Effector memory CD4-positive, alpha-beta T cell (primary cell): ENCODE data around the gene KIAA1191.

Experiments
- DNase-seq, 3 donors: peaks; one replicate each; pipeline ENCODE4 v3.0.0-alpha.2; 2020
- H3K27ac ChIP-seq: 2 replicates; pipeline ENCODE4 v1.7.0; 2013; ENCODE audit warnings: mild to moderate bottlenecking, low read length, moderate library complexity; ENCODE audit not compliant: insufficient read depth, poor library complexity, severe bottlenecking
- H3K27me3 ChIP-seq: replicated peaks from 2 replicates; pipeline ENCODE4 v1.7.0; 2013; ENCODE audit warnings: mild to moderate bottlenecking, low read length; ENCODE audit not compliant: insufficient read depth, control insufficient read depth, poor library complexity, severe bottlenecking
- H3K36me3 ChIP-seq: 2 replicates; pipeline ENCODE4 v1.7.0; 2013; ENCODE audit warnings: mild to moderate bottlenecking, low read length, moderate library complexity; ENCODE audit not compliant: control insufficient read depth, insufficient read depth
- H3K4me1 ChIP-seq: 2 replicates; pipeline ENCODE4 v1.7.0; 2013; ENCODE audit warnings: low read length, mild to moderate bottlenecking; ENCODE audit not compliant: control insufficient read depth, insufficient read depth, poor library complexity, severe bottlenecking
- H3K4me3 ChIP-seq: 2 replicates; pipeline ENCODE4 v1.7.0; 2013; ENCODE audit warnings: low read length, low read depth, mild to moderate bottlenecking; ENCODE audit not compliant: insufficient read depth, poor library complexity, severe bottlenecking
- H3K9me3 ChIP-seq: 2 replicates; pipeline ENCODE4 v1.7.0; 2013; ENCODE audit warnings: mild to moderate bottlenecking, low read length, moderate library complexity; ENCODE audit not compliant: control insufficient read depth

KIAA1191 gene

GRCh38 chr5:176365351-176366231, 4.0 kb upstream of the KIAA1191 start, which contains the start of gene ARL10:
Gene ARL10 (plus strand): TSS chr5:176365487. CDS start chr5:176365564, 77 bp downstream.
- peak; percentile 15 to 47 (median 42) for DNase-seq
- Histone ChIP-seq H3K27me3 (no peaks in the 10 kb centered on the region), H3K4me1 (peaks cover 12% of the 10 kb centered on the region), H3K27ac (peak within 1 kb of the TSS; percentile 46), H3K9me3 (no peaks in the 10 kb centered on the region), H3K4me3 (peak within 1 kb of the TSS; percentile 79), H3K36me3 (peaks cover 2% of the 10 kb centered on the region)

GRCh38 chr5:176364765-176365350, 3.3 kb upstream of the KIAA1191 start:
- no peaks in the 10 kb centered on the region for H3K36me3 ChIP-seq
- peak overlapping the region; percentile 46 for H3K27ac ChIP-seq
- DNase-seq = no peak
- no peaks in the 10 kb centered on the region for H3K27me3 ChIP-seq
- no peaks in the 10 kb centered on the region for H3K9me3 ChIP-seq
- H3K4me1 ChIP-seq = peaks cover 12% of the 10 kb centered on the region
- H3K4me3 ChIP-seq = peak overlapping the region; percentile 79

- Histone ChIP-seq H3K4me3 (no peak overlapping the region), H3K36me3 (peaks cover 11% of the 10 kb centered on the region), H3K4me1 (peaks cover 12% of the 10 kb centered on the region), H3K27ac (peak overlapping the region; percentile 74), H3K27me3 (no peaks in the 10 kb centered on the region), H3K9me3 (no peaks in the 10 kb centered on the region)
- DNase-seq = no peak
These were observed 598 bp upstream of the KIAA1191 start for GRCh38 chr5:176362233-176362490.

GRCh38 chr5:176360894-176361436, 599 bp downstream of the KIAA1191 start:
- H3K36me3 ChIP-seq = peaks cover 20% of the 10 kb centered on the region
- peak overlapping the region; percentile 77 for H3K4me3 ChIP-seq
- peak overlapping the region; percentile 74 for H3K27ac ChIP-seq
- DNase-seq = no peak
- peaks cover 7% of the 10 kb centered on the region for H3K4me1 ChIP-seq
- no peaks in the 10 kb centered on the region for H3K9me3 ChIP-seq
- H3K27me3 ChIP-seq = no peaks in the 10 kb centered on the region

GRCh38 chr5:176359658-176360057, 1.9 kb downstream of the KIAA1191 start:
- H3K4me3 ChIP-seq = no peak overlapping the region

GRCh38 chr5:176356179-176356566, 5.4 kb downstream of the KIAA1191 start:
- no peaks in the 10 kb centered on the region for H3K27me3 ChIP-seq
- DNase-seq = no peak
- H3K4me1 ChIP-seq = no peaks in the 10 kb centered on the region
- H3K36me3 ChIP-seq = peaks cover 52% of the 10 kb centered on the region
- no peak overlapping the region for H3K4me3 ChIP-seq
- H3K27ac ChIP-seq = no peak overlapping the region
- H3K9me3 ChIP-seq = no peaks in the 10 kb centered on the region

More at GRCh38 chr5:176359658-176360057, 1.9 kb downstream of the KIAA1191 start:
- Histone ChIP-seq H3K27me3 (no peaks in the 10 kb centered on the region), H3K36me3 (peaks cover 25% of the 10 kb centered on the region), H3K27ac (no peak overlapping the region), H3K4me1 (peaks cover 6% of the 10 kb centered on the region), H3K9me3 (no peaks in the 10 kb centered on the region)
- DNase-seq = no peak

- Histone ChIP-seq H3K4me1 (no peaks in the 10 kb centered on the region), H3K36me3 (peaks cover 56% of the 10 kb centered on the region), H3K9me3 (no peaks in the 10 kb centered on the region), H3K27me3 (no peaks in the 10 kb centered on the region), H3K27ac (no peak overlapping the region), H3K4me3 (no peak overlapping the region)
- no peak for DNase-seq
These were observed 6.0 kb downstream of the KIAA1191 start for GRCh38 chr5:176355400-176356178.

- H3K4me3 ChIP-seq = no peak overlapping the region
- H3K4me1 ChIP-seq = no peaks in the 10 kb centered on the region
- H3K27me3 ChIP-seq = no peaks in the 10 kb centered on the region
- H3K9me3 ChIP-seq = no peaks in the 10 kb centered on the region
- H3K27ac ChIP-seq = no peak overlapping the region
- DNase-seq = no peak
- peaks cover 77% of the 10 kb centered on the region for H3K36me3 ChIP-seq
These were observed 8.0 kb downstream of the KIAA1191 start for GRCh38 chr5:176353533-176353932.

GRCh38 chr5:176352116-176352878, 9.3 kb downstream of the KIAA1191 start:
- Histone ChIP-seq H3K4me3 (no peak overlapping the region), H3K27ac (no peak overlapping the region), H3K9me3 (no peaks in the 10 kb centered on the region), H3K4me1 (no peaks in the 10 kb centered on the region), H3K27me3 (no peaks in the 10 kb centered on the region), H3K36me3 (peaks cover 79% of the 10 kb centered on the region)
- DNase-seq = no peak
